Kidney capillary endothelial cell (primary cell): ENCODE results near the gene ANP32D.
"Not testable (repeated sequence)": the region's sequence is repeated elsewhere in the genome, so short reads cannot be mapped to it uniquely, and the experiment has no call there.

Experiments used
- DNase-seq: peaks from one replicate; pipeline ENCODE4 v3.0.0-alpha.2; 2018; ENCODE audit warnings: low spot score

Gene ANP32D

DNA sequence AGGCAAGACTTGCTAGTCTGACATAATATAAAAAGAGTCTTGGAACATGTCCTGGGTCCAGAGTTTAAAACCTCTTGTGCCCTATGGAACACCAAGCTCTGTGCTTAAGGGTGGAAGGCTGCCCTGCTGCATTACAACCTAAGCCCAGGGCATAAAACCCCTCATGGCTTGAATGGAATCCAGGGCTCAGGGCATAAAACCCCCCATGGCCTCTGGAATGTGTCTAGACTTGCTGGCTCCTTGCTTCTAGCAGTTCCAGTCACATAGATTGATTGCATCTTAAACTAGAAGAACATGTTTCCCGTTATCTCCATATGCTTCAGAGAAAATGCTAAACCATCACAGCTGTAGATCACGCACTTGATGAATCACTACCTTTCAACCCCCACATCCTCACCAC is 34.5 kb downstream of the ANP32D start:
- not testable (repeated sequence) for DNase-seq

DNA sequence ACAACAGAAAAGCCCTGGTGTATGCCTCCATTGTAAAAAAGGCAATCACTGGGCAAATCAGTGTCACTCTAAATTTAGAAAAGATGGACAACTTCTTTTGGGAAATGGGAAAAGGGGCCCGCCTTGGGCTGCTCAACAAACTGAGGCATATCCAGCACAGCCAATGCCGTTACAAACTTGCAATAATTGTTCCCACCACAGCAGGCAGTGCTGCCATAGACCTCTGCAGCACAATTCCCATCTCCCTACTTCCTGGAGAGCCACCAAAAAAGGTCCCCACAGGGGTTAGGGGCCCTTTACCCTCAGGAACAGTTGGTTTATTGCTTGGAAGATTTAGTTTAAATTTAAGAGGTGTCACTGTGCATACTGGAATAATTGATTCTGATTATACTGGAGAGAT is 36.6 kb downstream of the ANP32D start:
- no peak for DNase-seq

DNA sequence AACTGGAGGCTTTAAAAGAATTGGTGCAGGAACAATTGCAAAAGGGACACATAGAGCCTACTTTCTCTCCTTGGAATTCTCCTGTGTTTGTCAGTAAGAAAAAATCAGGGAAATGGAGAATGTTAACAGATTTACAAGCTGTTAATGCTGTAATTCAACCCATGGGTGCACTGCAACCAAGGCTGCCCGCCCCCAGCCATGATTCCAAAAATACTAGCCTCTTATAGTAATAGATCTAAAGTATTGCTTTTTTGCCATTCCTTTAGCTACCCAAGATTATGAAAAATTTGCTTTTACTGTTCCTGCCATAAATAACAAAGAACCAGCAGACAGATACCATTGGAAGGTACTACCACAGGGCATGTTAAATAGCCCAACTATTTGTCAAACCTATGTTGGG is 37.8 kb downstream of the ANP32D start:
- DNase-seq: no peak

DNA sequence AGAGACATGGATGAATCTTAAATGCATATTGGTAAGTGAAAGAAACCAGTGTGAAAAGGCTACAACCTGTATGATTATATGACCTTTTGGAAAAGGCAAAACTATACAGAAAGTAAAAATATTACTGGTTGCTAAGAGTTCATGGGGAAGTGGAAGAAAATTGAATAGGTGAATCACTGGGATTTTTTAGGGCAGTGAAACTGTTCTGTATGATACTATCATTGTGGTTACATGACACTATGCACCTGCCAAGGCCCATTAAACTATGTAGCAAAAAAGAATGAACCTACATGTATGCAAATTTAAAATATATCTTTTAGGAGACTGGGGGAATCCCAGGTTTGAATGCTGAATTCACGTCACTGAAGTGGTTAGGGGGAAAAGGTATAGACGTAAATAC is 40.5 kb downstream of the ANP32D start:
- DNase-seq: no peak

DNA sequence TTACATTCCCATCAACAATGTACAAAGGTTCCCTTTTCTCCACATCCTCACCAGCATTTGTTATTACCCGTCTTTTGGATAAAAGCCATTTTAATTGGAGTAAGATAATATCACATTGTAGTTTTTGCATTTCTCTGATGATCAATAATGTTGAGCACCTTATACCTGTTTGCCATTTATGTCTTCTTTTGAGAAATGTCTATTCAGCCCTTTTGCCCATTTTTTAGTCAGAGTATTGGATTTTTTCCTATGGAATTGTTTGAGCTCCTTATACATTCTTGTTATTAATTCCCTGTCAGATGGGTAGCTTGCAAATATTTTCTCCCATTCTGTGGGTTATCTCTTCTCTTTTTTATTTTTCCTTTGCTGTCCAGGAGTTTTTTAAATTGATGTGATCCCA is 42.4 kb downstream of the ANP32D start:
- DNase-seq: no peak

DNA sequence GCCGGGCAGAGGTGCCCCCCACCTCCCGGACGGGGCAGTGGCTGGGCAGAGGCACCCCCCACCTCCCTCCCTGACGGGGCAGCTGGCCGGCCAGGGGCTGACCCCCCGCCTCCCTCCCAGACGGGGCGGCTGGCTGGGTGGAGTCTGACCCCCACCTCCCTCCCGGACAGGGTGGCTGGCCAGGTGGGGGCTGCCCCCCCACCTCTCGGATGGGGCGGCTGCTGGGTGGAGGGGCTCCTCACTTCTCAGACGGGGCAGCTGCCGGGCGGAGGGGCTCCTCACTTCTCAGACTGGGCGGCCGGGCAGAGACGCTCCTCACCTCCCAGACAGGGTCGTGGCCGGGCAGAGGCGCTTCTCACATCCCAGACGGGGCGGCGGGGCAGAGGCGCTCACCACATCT is 48.0 kb downstream of the ANP32D start:
- DNase-seq: not testable (repeated sequence)
